PC-3 (cell line): Measurements from ENCODE around the gene RND2. TPM values are rescaled to one million over a fixed set of nuclear protein-coding genes. Genes with fewer than 3 reads are reported as not detected.

ENCODE experiments used
- ATAC-seq: fragments of 200-7000 bp; cut with Tn5 transposase; 2 replicates; pipeline ENCODE4 v1.9.1; 2020; ENCODE audit warnings: mild to moderate bottlenecking, moderate library complexity
- BruUV-seq: library from RNA; stranded (reverse); fragments of 400-500 nt; replicated peaks from 2 replicates; lab custom pipeline; 2021; lab: Mats Ljungman, UMichigan
- CTCF ChIA-PET: fragments of 300-600 bp; sonication (Branson Sonifier 250); formaldehyde crosslinking; loops from one replicate; lab custom pipeline; 2022; ENCODE audit warnings: antibody characterized with exemption; lab: Charles Lee
- POLR2A ChIA-PET: fragments of 300-600 bp; sonication (Branson Sonifier 250); formaldehyde crosslinking; loops from one replicate; lab custom pipeline; 2022; ENCODE audit warnings: antibody characterized with exemption; ENCODE audit not compliant: unreplicated experiment; lab: Charles Lee
- DNase-seq: peaks from one replicate; pipeline ENCODE4 v3.0.0-alpha.2; 2015
- H2AFZ ChIP-seq: fragments of 300-600 bp; sonication (generic); 2 replicates; pipeline ENCODE4 v1.6.0; 2016; ENCODE audit warnings: antibody characterized with exemption, low read length
- H3F3A ChIP-seq: fragments of 300-600 bp; sonication (generic); one replicate; pipeline ENCODE4 v1.6.0; 2017; ENCODE audit warnings: antibody characterized with exemption, low read length, control low read depth, mild to moderate bottlenecking; ENCODE audit not compliant: unreplicated experiment
- H3K27ac ChIP-seq: fragments of 300-600 bp; sonication (generic); 2 replicates; pipeline ENCODE4 v1.5.1; 2016; ENCODE audit warnings: mild to moderate bottlenecking, low read length
- H3K27me3 ChIP-seq: fragments of 300-600 bp; sonication (generic); 2 replicates; pipeline ENCODE4 v1.6.1; 2016; ENCODE audit warnings: low read length, mixed read lengths
- H3K36me3 ChIP-seq: fragments of 300-600 bp; sonication (generic); 2 replicates; pipeline ENCODE4 v1.6.1; 2016; ENCODE audit warnings: low read depth, mixed run types, low read length, mixed read lengths
- H3K4me1 ChIP-seq: fragments of 300-600 bp; sonication (generic); 2 replicates; pipeline ENCODE4 v1.5.1; 2016; ENCODE audit warnings: low read length; ENCODE audit not compliant: insufficient read depth
- H3K4me2 ChIP-seq: fragments of 300-600 bp; sonication (generic); 2 replicates; pipeline ENCODE4 v1.6.0; 2016; ENCODE audit warnings: low read length
- H3K4me3 ChIP-seq: fragments of 300-600 bp; sonication (generic); 2 replicates; pipeline ENCODE4 v1.5.1; 2016; ENCODE audit warnings: mild to moderate bottlenecking, low read length, mixed read lengths
- H3K79me2 ChIP-seq: fragments of 300-600 bp; sonication (generic); 2 replicates; pipeline ENCODE4 v1.6.1; 2017; ENCODE audit warnings: low read length, mixed read lengths
- H3K9ac ChIP-seq: fragments of 300-600 bp; sonication (generic); 2 replicates; pipeline ENCODE4 v1.6.0; 2016; ENCODE audit warnings: mild to moderate bottlenecking, low read length
- H3K9me2 ChIP-seq: fragments of 300-600 bp; sonication (generic); replicated peaks from 2 replicates; pipeline ENCODE4 v1.6.1; 2016; ENCODE audit warnings: mixed run types, low read length, mixed read lengths
- H3K9me3 ChIP-seq: fragments of 300-600 bp; sonication (generic); 2 replicates; pipeline ENCODE4 v1.6.1; 2016; ENCODE audit warnings: low read length, mixed read lengths
- H4K20me1 ChIP-seq: fragments of 300-600 bp; sonication (generic); 2 replicates; pipeline ENCODE4 v1.6.1; 2016; ENCODE audit warnings: low read length, mixed read lengths
- EZH2 ChIP-seq: fragments of 300-600 bp; sonication (generic); IDR thresholded peaks from one replicate; pipeline ENCODE4 v1.6.1; 2017; ENCODE audit warnings: antibody characterized with exemption, mild to moderate bottlenecking, low read length; ENCODE audit not compliant: unreplicated experiment
- EZH2phosphoT487 ChIP-seq: fragments of 300-600 bp; sonication (generic); IDR thresholded peaks from 2 replicates; pipeline ENCODE4 v1.6.1; 2018; ENCODE audit warnings: mild to moderate bottlenecking, antibody characterized with exemption, low read length, borderline replicate concordance
- intact Hi-C: fragments of 100-400 bp; cut with micrococcal nuclease; formaldehyde crosslinking; loops from 2 replicates; pipeline ENCODE4 v1.9.0; 2023
- total RNA-seq: library from RNA; depleted of rRNA; stranded (reverse); fragments of >200 nt; gene quantifications from 2 replicates; pipeline ENCODE4 v1.2.3, GENCODE V29; 2014; rRNA removed
- TF ChIP-seq, protein P1 (sequence below): fragments of 300-600 bp; sonication (generic); conservative IDR thresholded peaks from 2 replicates; pipeline ENCODE4 v1.5.1; 2017; ENCODE audit warnings: antibody characterized with exemption, low read depth, mild to moderate bottlenecking, low read length

The RND2 gene
- total RNA-seq, 1 experiment from 2014 or later = 0.29 TPM

- Histone ChIP-seq H3F3A (no peaks in the 10 kb centered on the region), H3K4me1 (no peaks in the 10 kb centered on the region), H3K4me3 (no peak overlapping the region), H3K4me2 (no peak overlapping the region), H3K79me2 (no peaks in the 10 kb centered on the region), H3K27ac (no peak overlapping the region), H3K36me3 (peaks cover 8% of the 10 kb centered on the region; the same call in 1 of the 2 replicates), H2AFZ (no peak overlapping the region), H4K20me1 (no peaks in the 10 kb centered on the region), H3K9ac (no peak overlapping the region), H3K9me3 (no peaks in the 10 kb centered on the region), H3K27me3 (no peaks in the 10 kb centered on the region), H3K9me2 (no peaks in the 10 kb centered on the region)
- POLR2A ChIA-PET = no interaction called here
- DNase-seq (no peak), ATAC-seq (no peak)
- TF ChIP-seq, protein P1, sequence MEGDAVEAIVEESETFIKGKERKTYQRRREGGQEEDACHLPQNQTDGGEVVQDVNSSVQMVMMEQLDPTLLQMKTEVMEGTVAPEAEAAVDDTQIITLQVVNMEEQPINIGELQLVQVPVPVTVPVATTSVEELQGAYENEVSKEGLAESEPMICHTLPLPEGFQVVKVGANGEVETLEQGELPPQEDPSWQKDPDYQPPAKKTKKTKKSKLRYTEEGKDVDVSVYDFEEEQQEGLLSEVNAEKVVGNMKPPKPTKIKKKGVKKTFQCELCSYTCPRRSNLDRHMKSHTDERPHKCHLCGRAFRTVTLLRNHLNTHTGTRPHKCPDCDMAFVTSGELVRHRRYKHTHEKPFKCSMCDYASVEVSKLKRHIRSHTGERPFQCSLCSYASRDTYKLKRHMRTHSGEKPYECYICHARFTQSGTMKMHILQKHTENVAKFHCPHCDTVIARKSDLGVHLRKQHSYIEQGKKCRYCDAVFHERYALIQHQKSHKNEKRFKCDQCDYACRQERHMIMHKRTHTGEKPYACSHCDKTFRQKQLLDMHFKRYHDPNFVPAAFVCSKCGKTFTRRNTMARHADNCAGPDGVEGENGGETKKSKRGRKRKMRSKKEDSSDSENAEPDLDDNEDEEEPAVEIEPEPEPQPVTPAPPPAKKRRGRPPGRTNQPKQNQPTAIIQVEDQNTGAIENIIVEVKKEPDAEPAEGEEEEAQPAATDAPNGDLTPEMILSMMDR = no peak
- no peak for TF ChIP-seq EZH2phosphoT487
- TF ChIP-seq EZH2 = no peak
- intact Hi-C loops = no loop called here
- CTCF ChIA-PET = no interaction called here
- BruUV-seq = no TSS peak
Observed at GRCh38 chr17:43074869-43075268, 49.8 kb downstream of the RND2 start.

- Histone ChIP-seq H3K9me2 (no peaks in the 10 kb centered on the region), H3F3A (no peaks in the 10 kb centered on the region), H3K9ac (no peak overlapping the region), H3K36me3 (peaks cover 5% of the 10 kb centered on the region; the same call in 1 of the 2 replicates), H3K4me2 (no peak overlapping the region), H3K9me3 (no peaks in the 10 kb centered on the region), H3K79me2 (no peaks in the 10 kb centered on the region), H3K4me3 (no peak overlapping the region), H4K20me1 (no peaks in the 10 kb centered on the region), H3K27ac (no peak overlapping the region), H3K27me3 (no peaks in the 10 kb centered on the region), H2AFZ (no peak overlapping the region), H3K4me1 (no peaks in the 10 kb centered on the region)
- CTCF ChIA-PET = no interaction called here
- no peak for TF ChIP-seq EZH2
- TF ChIP-seq EZH2phosphoT487 = no peak
- TF ChIP-seq, protein P1 = no peak
- DNase-seq (no peak), ATAC-seq (no peak)
- intact Hi-C loops = no loop called here
- no TSS peak for BruUV-seq
- POLR2A ChIA-PET = no interaction called here
Observed at GRCh38 chr17:43079641-43080302, 54.7 kb downstream of the RND2 start.

Other genes with a start within 250 kb of the RND2 start
- gene WNK4, start 244.6 kb upstream of the RND2 start, total RNA-seq = 13.0 and 17.4 TPM in 2 replicates
- 44.6 and 49.6 TPM in 2 replicates for gene COA3, start 226.5 kb upstream of the RND2 start, total RNA-seq
- not detected in 2 replicates for gene CNTD1, start 226.4 kb upstream of the RND2 start, total RNA-seq
- gene BECN1, start 200.9 kb upstream of the RND2 start, total RNA-seq = 84.0 and 93.7 TPM in 2 replicates
- 107 and 123 TPM in 2 replicates for gene PSME3, start 191.8 kb upstream of the RND2 start, total RNA-seq
- gene AOC2, start 180.7 kb upstream of the RND2 start, total RNA-seq = 0.63 and 1.4 TPM in 2 replicates
- gene AOC3, start 174.0 kb upstream of the RND2 start, total RNA-seq = 0.26 and 0.35 TPM in 2 replicates
- not detected in 2 replicates for gene G6PC1, start 124.4 kb upstream of the RND2 start, total RNA-seq
- 32.5 and 34.7 TPM in 2 replicates for gene AARSD1, start 60.8 kb upstream of the RND2 start, total RNA-seq
- gene PTGES3L, start 45.2 kb upstream of the RND2 start, total RNA-seq = 0.52 and 0.55 TPM in 2 replicates
- 9.5 and 15.6 TPM in 2 replicates for gene RUNDC1, start 44.7 kb upstream of the RND2 start, total RNA-seq
- 667 and 784 TPM in 2 replicates for gene RPL27, start 26.8 kb upstream of the RND2 start, total RNA-seq
- gene IFI35, start 18.4 kb upstream of the RND2 start, total RNA-seq = 8.7 and 12.3 TPM in 2 replicates
- gene VAT1, start 2.8 kb upstream of the RND2 start, total RNA-seq = 62.4 and 68.1 TPM in 2 replicates
- gene BRCA1, start 100.1 kb downstream of the RND2 start, total RNA-seq = 31.8 and 36.3 TPM in 2 replicates
- gene NBR1, start 146.0 kb downstream of the RND2 start, total RNA-seq = 24.1 and 30.0 TPM in 2 replicates
- not detected in 2 replicates for gene TMEM106A, start 186.6 kb downstream of the RND2 start, total RNA-seq
- not detected in 2 replicates for gene CCDC200, start 203.4 kb downstream of the RND2 start, total RNA-seq
- gene RNU2-1, start 208.7 kb downstream of the RND2 start, total RNA-seq = not detected in 2 replicates